Measurements from ENCODE around the gene GGA2.

The GGA2 gene

DNA sequence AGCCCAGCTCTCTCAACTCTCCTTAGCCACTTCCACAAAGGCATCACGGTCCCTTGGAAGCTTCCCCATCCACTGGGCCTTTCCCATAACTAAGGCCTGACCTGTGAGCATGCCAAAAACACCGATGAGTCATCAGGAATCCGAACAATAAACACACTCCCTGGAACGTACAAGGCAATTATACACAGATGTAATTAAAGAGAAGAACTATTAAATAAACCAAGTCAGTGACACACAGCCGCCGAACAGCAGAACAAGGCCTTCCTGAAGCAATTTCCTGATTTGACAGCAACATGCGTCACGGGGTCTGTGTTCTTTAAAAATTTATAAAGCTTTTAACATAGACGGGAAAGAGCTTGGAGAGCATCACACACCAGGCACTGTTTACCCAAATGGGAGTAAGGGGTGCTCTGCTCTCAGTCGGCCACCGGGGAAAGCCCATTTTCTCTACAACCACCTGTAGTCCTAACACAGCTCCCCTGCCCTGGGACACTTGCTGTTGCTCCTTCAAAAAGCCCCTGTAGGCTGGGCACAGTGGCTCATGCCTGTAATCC lies 86.7 kb downstream of the GGA2 start (continued):
- peak; percentile 21; the same call in 1 of the 2 replicates for TF ChIP-seq ZNF341 (tag by site-specific recombination; IDR thresholded peaks at IDR 0.05; ENCODE audit: low read depth)
- 0 out of 2 replicates have a peak, but pooled peaks have one; percentile 35 for TF ChIP-seq SCRT1 (tag by site-specific recombination; IDR thresholded peaks at IDR 0.05; ENCODE audit: borderline replicate concordance)
- TF ChIP-seq ZBTB6 (tag by site-specific recombination; IDR thresholded peaks at IDR 0.05), result no peak
- peak; percentile 92 for TF ChIP-seq OSR2 (tag by site-specific recombination; IDR thresholded peaks at IDR 0.05)
- TF ChIP-seq ZNF677 (tag by site-specific recombination; IDR thresholded peaks at IDR 0.05), result no peak
- 0 out of 2 replicates have a peak, but pooled peaks have one; percentile 45 for TF ChIP-seq ZNF664 (tag by site-specific recombination; IDR thresholded peaks at IDR 0.05)
- peak; percentile 87 for TF ChIP-seq ZNF366 (tag by site-specific recombination; conservative IDR thresholded peaks at IDR 0.05)
- no peak for TF ChIP-seq AEBP2 (tag by site-specific recombination; IDR thresholded peaks at IDR 0.05; ENCODE audit: borderline replicate concordance)
- TF ChIP-seq, protein P1, sequence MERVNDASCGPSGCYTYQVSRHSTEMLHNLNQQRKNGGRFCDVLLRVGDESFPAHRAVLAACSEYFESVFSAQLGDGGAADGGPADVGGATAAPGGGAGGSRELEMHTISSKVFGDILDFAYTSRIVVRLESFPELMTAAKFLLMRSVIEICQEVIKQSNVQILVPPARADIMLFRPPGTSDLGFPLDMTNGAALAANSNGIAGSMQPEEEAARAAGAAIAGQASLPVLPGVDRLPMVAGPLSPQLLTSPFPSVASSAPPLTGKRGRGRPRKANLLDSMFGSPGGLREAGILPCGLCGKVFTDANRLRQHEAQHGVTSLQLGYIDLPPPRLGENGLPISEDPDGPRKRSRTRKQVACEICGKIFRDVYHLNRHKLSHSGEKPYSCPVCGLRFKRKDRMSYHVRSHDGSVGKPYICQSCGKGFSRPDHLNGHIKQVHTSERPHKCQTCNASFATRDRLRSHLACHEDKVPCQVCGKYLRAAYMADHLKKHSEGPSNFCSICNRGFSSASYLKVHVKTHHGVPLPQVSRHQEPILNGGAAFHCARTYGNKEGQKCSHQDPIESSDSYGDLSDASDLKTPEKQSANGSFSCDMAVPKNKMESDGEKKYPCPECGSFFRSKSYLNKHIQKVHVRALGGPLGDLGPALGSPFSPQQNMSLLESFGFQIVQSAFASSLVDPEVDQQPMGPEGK (tag by site-specific recombination; IDR thresholded peaks at IDR 0.05), result 0 out of 2 replicates have a peak, but pooled peaks have one; percentile 34
- TF ChIP-seq ZBTB48 (tag by site-specific recombination; IDR thresholded peaks at IDR 0.05), result peak; percentile 95
- TF ChIP-seq ZBTB20 (tag by site-specific recombination; IDR thresholded peaks at IDR 0.05), result no peak; the same call in none of the 2 replicates
- peak; percentile 84 for TF ChIP-seq ZXDB (tag by site-specific recombination; IDR thresholded peaks at IDR 0.05)
- TF ChIP-seq ZNF830 (tag by site-specific recombination; IDR thresholded peaks at IDR 0.05; ENCODE audit: low read depth), result no peak
- TF ChIP-seq ZNF354C (tag by site-specific recombination; IDR thresholded peaks at IDR 0.05; ENCODE audit: borderline replicate concordance, low read depth), result no peak
- TF ChIP-seq, protein P2, sequence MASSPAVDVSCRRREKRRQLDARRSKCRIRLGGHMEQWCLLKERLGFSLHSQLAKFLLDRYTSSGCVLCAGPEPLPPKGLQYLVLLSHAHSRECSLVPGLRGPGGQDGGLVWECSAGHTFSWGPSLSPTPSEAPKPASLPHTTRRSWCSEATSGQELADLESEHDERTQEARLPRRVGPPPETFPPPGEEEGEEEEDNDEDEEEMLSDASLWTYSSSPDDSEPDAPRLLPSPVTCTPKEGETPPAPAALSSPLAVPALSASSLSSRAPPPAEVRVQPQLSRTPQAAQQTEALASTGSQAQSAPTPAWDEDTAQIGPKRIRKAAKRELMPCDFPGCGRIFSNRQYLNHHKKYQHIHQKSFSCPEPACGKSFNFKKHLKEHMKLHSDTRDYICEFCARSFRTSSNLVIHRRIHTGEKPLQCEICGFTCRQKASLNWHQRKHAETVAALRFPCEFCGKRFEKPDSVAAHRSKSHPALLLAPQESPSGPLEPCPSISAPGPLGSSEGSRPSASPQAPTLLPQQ (tag by site-specific recombination; IDR thresholded peaks at IDR 0.05), result peak; percentile 69
- peak; percentile 92 for TF ChIP-seq PRDM10 (tag by site-specific recombination; IDR thresholded peaks at IDR 0.05)
- TF ChIP-seq ZNF776 (tag by site-specific recombination; IDR thresholded peaks at IDR 0.05; ENCODE audit: borderline replicate concordance), result no peak
- TF ChIP-seq, protein P3, sequence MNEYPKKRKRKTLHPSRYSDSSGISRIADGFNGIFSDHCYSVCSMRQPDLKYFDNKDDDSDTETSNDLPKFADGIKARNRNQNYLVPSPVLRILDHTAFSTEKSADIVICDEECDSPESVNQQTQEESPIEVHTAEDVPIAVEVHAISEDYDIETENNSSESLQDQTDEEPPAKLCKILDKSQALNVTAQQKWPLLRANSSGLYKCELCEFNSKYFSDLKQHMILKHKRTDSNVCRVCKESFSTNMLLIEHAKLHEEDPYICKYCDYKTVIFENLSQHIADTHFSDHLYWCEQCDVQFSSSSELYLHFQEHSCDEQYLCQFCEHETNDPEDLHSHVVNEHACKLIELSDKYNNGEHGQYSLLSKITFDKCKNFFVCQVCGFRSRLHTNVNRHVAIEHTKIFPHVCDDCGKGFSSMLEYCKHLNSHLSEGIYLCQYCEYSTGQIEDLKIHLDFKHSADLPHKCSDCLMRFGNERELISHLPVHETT (tag by site-specific recombination; IDR thresholded peaks at IDR 0.05), result peak; percentile 88; the same call in 1 of the 2 replicates
- no peak for TF ChIP-seq ZNF747 (tag by site-specific recombination; IDR thresholded peaks at IDR 0.05)
- 0 out of 2 replicates have a peak, but pooled peaks have one; percentile 36 for TF ChIP-seq ZNF324 (tag by site-specific recombination; IDR thresholded peaks at IDR 0.05)
- TF ChIP-seq BCL11A (tag by site-specific recombination; IDR thresholded peaks at IDR 0.05; ENCODE audit: low read depth), result peak; percentile 86
- peak; percentile 88 for TF ChIP-seq ZEB2 (tag by site-specific recombination; IDR thresholded peaks at IDR 0.05)
- peak; percentile 88 for TF ChIP-seq PRDM6 (tag by site-specific recombination; IDR thresholded peaks at IDR 0.05)
- 0 out of 2 replicates have a peak, but pooled peaks have one; percentile 45 for TF ChIP-seq ZBTB21 (tag by site-specific recombination; IDR thresholded peaks at IDR 0.05)

All from HEK293 (cell line).